ENCODE data around the gene SUSD6.
"Not testable (repeated sequence)": the region's sequence is repeated elsewhere in the genome, so short reads cannot be mapped to it uniquely, and the experiment has no call there.

SUSD6 gene

DNA sequence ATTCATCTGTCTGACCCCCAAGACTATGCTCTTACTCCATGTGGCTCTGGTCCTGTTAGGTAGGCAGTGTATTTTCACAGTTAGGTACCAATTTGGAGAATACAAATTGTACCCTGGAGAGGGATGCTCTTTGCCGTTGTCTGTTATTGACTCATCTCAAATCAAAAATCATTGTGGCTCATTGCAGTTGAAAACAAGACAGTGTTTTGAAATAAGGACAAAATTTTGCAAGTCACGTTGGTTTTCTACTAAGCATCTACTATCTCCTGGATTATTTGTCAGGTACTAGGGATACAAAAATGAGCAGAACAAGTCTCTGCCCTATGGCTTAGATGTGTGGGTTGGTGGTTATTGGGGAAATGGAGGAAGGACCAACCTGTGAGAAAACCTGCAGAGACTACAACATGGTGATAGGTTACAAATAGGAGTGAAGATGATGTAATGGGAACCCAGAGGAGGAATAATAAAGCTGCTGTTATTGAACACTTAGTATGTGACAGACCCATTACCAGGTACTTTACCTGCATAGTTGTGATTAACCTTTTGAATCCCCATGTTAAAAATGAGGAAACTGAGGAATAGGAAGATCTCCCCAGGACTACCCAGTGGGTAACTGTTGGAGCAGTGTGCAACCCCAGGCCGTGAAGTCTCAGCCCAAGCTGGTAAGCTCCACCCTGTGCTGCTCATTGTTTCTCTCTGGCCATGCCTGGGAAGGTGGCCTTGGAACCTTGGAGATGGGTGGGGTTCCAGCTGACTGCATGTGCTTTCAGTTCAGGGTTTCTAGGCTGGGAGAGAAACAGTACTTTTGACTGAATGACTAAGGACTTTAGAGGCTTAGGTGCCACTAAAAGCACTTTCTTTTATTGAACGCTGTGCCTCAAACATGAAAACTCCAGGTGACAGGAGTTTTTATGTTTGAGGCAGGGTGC, 82.7 kb downstream of the SUSD6 start:
- no peak for TF ChIP-seq CTCF (IDR thresholded peaks at IDR 0.05; ENCODE audit: control insufficient read depth, insufficient read depth, low read depth, low read length, missing control alignments)
- no peak overlapping the region for H3K4me3 ChIP-seq (ENCODE audit: control insufficient read depth, low read depth, low read length)
- DNase-seq (ENCODE audit: low read depth): no peak

GRCh38 chr14:69694730-69695281, 83.4 kb downstream of the SUSD6 start:
- no peak for DNase-seq (ENCODE audit: low read depth)
- no peak for TF ChIP-seq CTCF (IDR thresholded peaks at IDR 0.05; ENCODE audit: control insufficient read depth, insufficient read depth, low read depth, low read length, missing control alignments)
- H3K4me3 ChIP-seq (ENCODE audit: control insufficient read depth, low read depth, low read length): no peak overlapping the region

GRCh38 chr14:69695322-69696203, 84.2 kb downstream of the SUSD6 start:
- no peak for TF ChIP-seq CTCF (IDR thresholded peaks at IDR 0.05; ENCODE audit: control insufficient read depth, insufficient read depth, low read depth, low read length, missing control alignments)
- no peak overlapping the region for H3K4me3 ChIP-seq (ENCODE audit: control insufficient read depth, low read depth, low read length)
- no peak for DNase-seq (ENCODE audit: low read depth)

DNA sequence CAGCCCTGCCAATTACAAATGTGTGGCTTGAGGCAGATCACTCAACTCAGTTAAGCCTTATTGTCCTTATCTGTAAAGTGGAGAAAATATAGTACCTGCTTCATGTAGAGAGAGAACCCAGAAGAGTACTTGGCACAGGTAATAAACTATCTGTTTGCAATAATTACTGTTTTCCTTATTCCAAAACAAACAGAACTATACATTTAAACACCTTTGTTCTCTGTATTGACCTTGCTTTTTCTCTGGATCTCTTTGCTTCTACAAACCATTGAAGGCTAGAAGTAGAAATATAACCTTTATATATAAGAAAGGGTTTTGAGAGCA, 84.8 kb downstream of the SUSD6 start:
- TF ChIP-seq CTCF (IDR thresholded peaks at IDR 0.05; ENCODE audit: control insufficient read depth, insufficient read depth, low read depth, low read length, missing control alignments): no peak
- DNase-seq (ENCODE audit: low read depth): no peak
- no peak overlapping the region for H3K4me3 ChIP-seq (ENCODE audit: control insufficient read depth, low read depth, low read length)

DNA sequence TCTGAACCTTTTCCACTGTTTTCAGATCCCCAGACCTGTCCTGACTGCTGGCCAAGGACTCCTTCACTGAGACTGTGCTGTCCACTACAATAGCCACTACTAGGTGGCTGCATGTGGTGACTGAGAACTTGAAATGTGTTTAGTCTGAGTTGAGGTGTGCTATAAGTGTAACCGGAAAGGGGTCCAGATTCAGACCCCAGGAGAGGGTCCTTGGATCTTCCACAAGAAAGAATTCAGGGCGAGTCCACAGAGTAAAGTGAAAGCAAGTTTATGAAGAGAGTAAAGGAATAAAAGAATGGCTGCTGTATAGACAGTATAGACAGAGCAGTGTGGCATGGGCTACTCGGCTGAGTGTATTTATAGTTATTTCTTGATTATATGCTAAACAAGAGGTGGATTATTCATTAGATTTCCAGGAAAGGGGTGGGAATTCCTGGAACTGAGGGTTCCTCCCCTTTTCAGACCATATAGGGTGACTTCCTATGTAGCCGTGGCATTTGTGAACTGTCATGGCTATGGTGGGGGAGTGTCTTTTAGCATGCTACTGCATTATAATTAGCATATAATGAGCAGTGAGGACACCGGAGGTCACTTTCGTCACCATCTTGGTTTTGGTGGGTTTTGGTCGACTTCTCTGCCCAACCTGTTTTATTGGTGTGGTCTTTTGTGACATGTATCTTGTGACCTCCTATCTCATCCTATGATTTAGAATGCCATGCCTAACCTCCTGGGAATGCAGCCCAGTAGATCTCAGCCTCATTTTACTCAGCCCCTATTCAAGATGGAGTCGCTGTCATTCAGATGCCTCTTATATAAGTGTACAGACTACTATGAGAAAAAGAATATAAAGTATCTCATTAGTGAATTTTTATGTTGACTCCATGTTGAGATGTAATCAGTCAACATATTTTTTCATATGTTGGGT, 85.5 kb downstream of the SUSD6 start:
- no peak for DNase-seq (ENCODE audit: low read depth)
- TF ChIP-seq CTCF (IDR thresholded peaks at IDR 0.05; ENCODE audit: control insufficient read depth, insufficient read depth, low read depth, low read length, missing control alignments): no peak

DNA sequence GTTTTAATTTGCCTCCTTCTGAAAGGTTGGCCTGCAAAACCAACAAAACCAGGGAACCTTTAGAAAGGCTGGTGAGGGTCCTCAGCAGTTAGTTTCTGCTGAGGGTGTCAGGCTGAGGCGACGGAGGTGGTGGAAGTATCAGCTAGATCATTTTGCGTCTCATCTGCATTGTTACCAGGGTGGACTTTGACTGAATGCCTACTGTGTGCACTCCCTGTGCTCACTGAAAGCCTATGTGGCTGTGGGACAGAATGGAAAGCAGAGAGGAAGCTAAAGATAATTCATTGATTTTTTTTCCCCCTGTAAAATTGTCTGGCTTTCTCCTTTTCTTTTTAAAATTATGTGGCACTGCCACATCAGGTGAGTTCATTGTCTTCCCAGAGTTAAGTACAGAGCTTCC, 87.2 kb downstream of the SUSD6 start:
- no peak for TF ChIP-seq CTCF (IDR thresholded peaks at IDR 0.05; ENCODE audit: control insufficient read depth, insufficient read depth, low read depth, low read length, missing control alignments)
- DNase-seq (ENCODE audit: low read depth): no peak
- no peak overlapping the region for H3K4me3 ChIP-seq (ENCODE audit: control insufficient read depth, low read depth, low read length)

More for the DNA sequence above, 85.5 kb downstream of the SUSD6 start:
- no peak overlapping the region for H3K4me3 ChIP-seq (ENCODE audit: control insufficient read depth, low read depth, low read length)

- not testable (repeated sequence) for DNase-seq (ENCODE audit: low read depth); H3K4me3 ChIP-seq (ENCODE audit: control insufficient read depth, low read depth, low read length)
These were observed 87.8 kb downstream of the SUSD6 start for GRCh38 chr14:69699243-69699642.
